Esophagus mucosa (tissue), 1 donor: ENCODE results near the gene SHROOM1. TPM values are rescaled to one million over a fixed set of nuclear protein-coding genes. Genes with fewer than 3 reads are reported as not detected.

Source experiments
- ATAC-seq: fragments of 200-7000 bp; cut with Tn5 transposase; one replicate; pipeline ENCODE4 v1.9.1; 2020
- total RNA-seq: library from RNA; stranded (reverse); gene quantifications from one replicate; pipeline ENCODE4 v1.2.4, GENCODE V29; 2023
- donor health status: DM: yes; HTN: yes; CAD: no.

SHROOM1 gene
- total RNA-seq, 1 donor from 2014 or later, result 6.9 TPM

- no peak for ATAC-seq
These were observed 5.2 kb downstream of the SHROOM1 start for GRCh38 chr5:132825033-132825833.

GRCh38 chr5:132824426-132824825 lies 6.0 kb downstream of the SHROOM1 start:
- no peak for ATAC-seq

- no peak for ATAC-seq
These were observed 6.9 kb downstream of the SHROOM1 start for GRCh38 chr5:132823481-132824050.

- peak; percentile 63 for ATAC-seq
These were observed 7.6 kb downstream of the SHROOM1 start for GRCh38 chr5:132822650-132823480.

- no peak for ATAC-seq
These were observed 8.7 kb downstream of the SHROOM1 start for GRCh38 chr5:132821791-132822190.

GRCh38 chr5:132821350-132821749 lies 9.1 kb downstream of the SHROOM1 start:
- no peak for ATAC-seq

GRCh38 chr5:132820162-132820754 lies 10.2 kb downstream of the SHROOM1 start:
- peak; percentile 88 for ATAC-seq

GRCh38 chr5:132819468-132819867 lies 11.0 kb downstream of the SHROOM1 start:
- no peak for ATAC-seq

- ATAC-seq, result no peak
These were observed 13.4 kb downstream of the SHROOM1 start for GRCh38 chr5:132817011-132817410.

GRCh38 chr5:132816554-132816953 lies 13.9 kb downstream of the SHROOM1 start:
- no peak for ATAC-seq

- ATAC-seq, result no peak
These were observed 14.4 kb downstream of the SHROOM1 start for GRCh38 chr5:132816083-132816482.

GRCh38 chr5:132815454-132815853 lies 15.0 kb downstream of the SHROOM1 start:
- ATAC-seq, result no peak

- ATAC-seq, result no peak
These were observed 15.7 kb downstream of the SHROOM1 start for GRCh38 chr5:132814503-132815294.

- ATAC-seq, result peak; percentile 55
These were observed 16.6 kb downstream of the SHROOM1 start for GRCh38 chr5:132813599-132814502.

- no peak for ATAC-seq
These were observed 17.5 kb downstream of the SHROOM1 start, which contains the start of gene SOWAHA for GRCh38 chr5:132812781-132813598. Gene SOWAHA (plus strand): TSS chr5:132813302. CDS start chr5:132813622, 320 bp downstream.

- ATAC-seq, result no peak
These were observed 18.2 kb downstream of the SHROOM1 start for GRCh38 chr5:132812123-132812765.

GRCh38 chr5:132810605-132811004 lies 19.8 kb downstream of the SHROOM1 start:
- ATAC-seq, result no peak

- ATAC-seq, result no peak
These were observed 21.6 kb downstream of the SHROOM1 start for GRCh38 chr5:132808866-132809265.

GRCh38 chr5:132808448-132808847 lies 22.0 kb downstream of the SHROOM1 start:
- ATAC-seq, result peak; percentile 76
